H1 (cell line): ENCODE measurements around the gene NBAS. TPM values are rescaled to one million over a fixed set of nuclear protein-coding genes. Genes with fewer than 3 reads are reported as not detected.

ENCODE experiments used
- BRCA1 ChIP-seq: IDR thresholded peaks from 2 replicates; pipeline ENCODE4 v1.6.1; 2012; ENCODE audit warnings: low read depth, low read length, improper control_type of control experiment
- CHD7 ChIP-seq: fragments of 300-600 bp; sonication (generic); IDR thresholded peaks from 2 replicates; pipeline ENCODE4 v1.7.1; 2012; ENCODE audit warnings: low read length, moderate library complexity, mild to moderate bottlenecking, inconsistent platforms; ENCODE audit not compliant: insufficient replicate concordance
- EZH2 ChIP-seq: fragments of 200-600 bp; sonication (generic); IDR thresholded peaks from 2 replicates; pipeline ENCODE4 v1.7.1; 2012; ENCODE audit warnings: low read depth, mild to moderate bottlenecking, moderate library complexity, low read length, inconsistent platforms; ENCODE audit not compliant: severe bottlenecking
- RAD21 ChIP-seq, 2 experiments: IDR thresholded peaks in 1 of 2; conservative IDR thresholded peaks in 1 of 2; 2 replicates each; pipeline ENCODE4 v1.6.1; 2011; ENCODE audit warnings: low read depth in 2 of 2, low read length in 2 of 2, improper control_type of control experiment in 1 of 2, inconsistent platforms in 1 of 2, mild to moderate bottlenecking in 1 of 2, moderate library complexity in 1 of 2
- RXRA ChIP-seq: IDR thresholded peaks from 2 replicates; pipeline ENCODE4 v1.6.1; 2011; ENCODE audit warnings: low read depth, mild to moderate bottlenecking, low read length, moderate library complexity; ENCODE audit not compliant: insufficient read depth
- SAP30 ChIP-seq: fragments of 300-600 bp; sonication (generic); IDR thresholded peaks from 2 replicates; pipeline ENCODE4 v1.7.1; 2012; ENCODE audit warnings: low read length, moderate library complexity, mild to moderate bottlenecking, inconsistent platforms; ENCODE audit not compliant: insufficient read depth, insufficient replicate concordance
- SRF ChIP-seq: IDR thresholded peaks from 2 replicates; pipeline ENCODE4 v1.6.1; 2011; ENCODE audit warnings: mild to moderate bottlenecking, low read depth, low read length, moderate library complexity
- polyA plus RNA-seq, 7 experiments: library from polyadenylated mRNA; depleted of rRNA in 3 of 7; stranded (reverse) in 5 of 7; unstranded in 2 of 7; fragments of >200 nt in 5 of 7; fragments of 200-250 nt in 2 of 7; gene quantifications; 1 replicate in 5 of 7; 2 replicates in 1 of 7; 4 replicates in 1 of 7; pipeline versions ENCODE4 v1.2.1 to v1.2.3, GENCODE V29; 2011 to 2013; ENCODE audit warnings: missing spikeins in 2 of 7, mixed read lengths in 2 of 7
- total RNA-seq: library from RNA; stranded (reverse); fragmentation: NEBNext Ultra II Directional; extraction: Animal tissue kit (Norgen Biotek cat#: 25700); gene quantifications from 2 replicates; pipeline ENCODE4 v1.2.1, GENCODE V29; 2021

The NBAS gene
- total and polyA plus RNA-seq, 2 of the 8 experiments (the other 6 are each of a cell fraction or from before 2014, with no cell fraction given): 19.6 to 34.8 TPM

GRCh38 chr2:15302154-15302553 lies 259.0 kb downstream of the NBAS start (continued):
- no peak for TF ChIP-seq CHD7
- no peak for TF ChIP-seq EZH2
- TF ChIP-seq SRF: no peak
- no peak for TF ChIP-seq RAD21 (IDR thresholded peaks at IDR 0.05 in 1 of 2, conservative IDR thresholded peaks at IDR 0.05 in 1 of 2; ENCODE audit: low read depth in 2 of 2, low read length in 2 of 2)
- no peak for TF ChIP-seq SAP30
- no peak for TF ChIP-seq BRCA1
- TF ChIP-seq RXRA: no peak
